Measurements from ENCODE around the gene ZNF43.

DNA sequence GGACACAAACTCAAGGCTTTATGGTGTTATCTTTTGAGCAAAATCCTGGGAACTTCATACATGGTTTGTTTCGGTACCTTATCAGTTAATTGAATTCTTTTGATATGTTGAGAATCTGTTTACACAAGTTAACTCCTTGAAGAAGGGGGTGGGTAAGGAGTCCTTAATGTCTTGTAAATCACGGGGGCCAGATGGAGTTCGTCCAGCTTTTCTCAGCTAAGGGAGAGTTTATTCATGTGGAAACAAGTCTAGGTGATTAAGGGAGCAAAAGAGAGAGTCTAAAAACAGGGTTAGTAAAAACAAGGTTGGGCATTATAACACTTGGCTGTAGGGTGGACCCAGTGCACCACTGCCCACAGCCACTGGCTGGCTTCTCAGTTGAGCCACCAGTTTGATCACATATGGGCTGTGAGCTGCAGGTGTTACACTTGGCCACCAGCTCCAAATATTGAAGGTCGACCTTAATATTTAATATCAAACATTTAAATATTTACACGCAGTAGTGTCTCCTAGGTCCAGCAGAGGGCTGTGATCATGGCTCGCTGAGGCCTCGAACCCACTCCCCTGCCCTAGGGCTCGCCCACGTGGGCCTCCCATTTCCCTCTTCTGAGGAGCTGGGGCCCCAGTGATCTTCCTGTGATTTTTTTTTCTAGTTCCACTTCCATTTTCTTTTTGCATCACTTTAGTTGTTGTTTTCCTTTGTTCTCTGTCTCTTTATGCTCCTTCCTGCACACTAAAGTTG lies 21.0 kb upstream of the ZNF43 start:
- TF ChIP-seq, protein P1, sequence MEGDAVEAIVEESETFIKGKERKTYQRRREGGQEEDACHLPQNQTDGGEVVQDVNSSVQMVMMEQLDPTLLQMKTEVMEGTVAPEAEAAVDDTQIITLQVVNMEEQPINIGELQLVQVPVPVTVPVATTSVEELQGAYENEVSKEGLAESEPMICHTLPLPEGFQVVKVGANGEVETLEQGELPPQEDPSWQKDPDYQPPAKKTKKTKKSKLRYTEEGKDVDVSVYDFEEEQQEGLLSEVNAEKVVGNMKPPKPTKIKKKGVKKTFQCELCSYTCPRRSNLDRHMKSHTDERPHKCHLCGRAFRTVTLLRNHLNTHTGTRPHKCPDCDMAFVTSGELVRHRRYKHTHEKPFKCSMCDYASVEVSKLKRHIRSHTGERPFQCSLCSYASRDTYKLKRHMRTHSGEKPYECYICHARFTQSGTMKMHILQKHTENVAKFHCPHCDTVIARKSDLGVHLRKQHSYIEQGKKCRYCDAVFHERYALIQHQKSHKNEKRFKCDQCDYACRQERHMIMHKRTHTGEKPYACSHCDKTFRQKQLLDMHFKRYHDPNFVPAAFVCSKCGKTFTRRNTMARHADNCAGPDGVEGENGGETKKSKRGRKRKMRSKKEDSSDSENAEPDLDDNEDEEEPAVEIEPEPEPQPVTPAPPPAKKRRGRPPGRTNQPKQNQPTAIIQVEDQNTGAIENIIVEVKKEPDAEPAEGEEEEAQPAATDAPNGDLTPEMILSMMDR (IDR thresholded peaks at IDR 0.05) = no peak
- TF ChIP-seq POLR2AphosphoS5 (IDR thresholded peaks at IDR 0.05) = no peak
- TF ChIP-seq EP300 (IDR thresholded peaks at IDR 0.05) = no peak

Measured in gastroesophageal sphincter (tissue), 3 donors.